Fibroblast of the aortic adventitia (primary cell): Measurements from ENCODE around the gene NME3. TPM values are rescaled to one million over a fixed set of nuclear protein-coding genes. Genes with fewer than 3 reads are reported as not detected.

ENCODE experiments used
- DNase-seq: peaks from one replicate; pipeline ENCODE4 v3.0.0-alpha.2; 2010; ENCODE audit warnings: low read depth
- H3K4me3 ChIP-seq: 2 replicates; pipeline ENCODE4 v1.5.1; 2011; ENCODE audit warnings: low read depth, mild to moderate bottlenecking, control low read depth, low read length, moderate library complexity
- CTCF ChIP-seq: IDR thresholded peaks from 2 replicates; pipeline ENCODE4 v1.5.1; 2011; ENCODE audit warnings: mild to moderate bottlenecking, low read length, control low read depth, inconsistent platforms; ENCODE audit not compliant: insufficient read depth
- total RNA-seq: library from RNA; depleted of rRNA; stranded (reverse); fragments of >200 nt; gene quantifications from 2 replicates; pipeline ENCODE4 v1.2.3, GENCODE V29; 2012; ENCODE audit warnings: low replicate concordance

Gene NME3
- total RNA-seq, 1 donor: 27.1 TPM

GRCh38 chr16:1747934-1748333 lies 23.4 kb downstream of the NME3 start:
- DNase-seq: no peak
- TF ChIP-seq CTCF: no peak
- H3K4me3 ChIP-seq: no peak overlapping the region

- H3K4me3 ChIP-seq: no peak overlapping the region
- no peak for TF ChIP-seq CTCF
- no peak for DNase-seq
These were observed 24.6 kb downstream of the NME3 start for GRCh38 chr16:1746693-1747195.

GRCh38 chr16:1745900-1746692 lies 25.2 kb downstream of the NME3 start:
- no peak for DNase-seq
- no peak for TF ChIP-seq CTCF
- no peak overlapping the region for H3K4me3 ChIP-seq

GRCh38 chr16:1745181-1745899 lies 26.0 kb downstream of the NME3 start:
- no peak overlapping the region for H3K4me3 ChIP-seq
- no peak for TF ChIP-seq CTCF
- DNase-seq: peak; percentile 17

- no peak for DNase-seq
- no peak for TF ChIP-seq CTCF
- no peak overlapping the region for H3K4me3 ChIP-seq
These were observed 27.0 kb downstream of the NME3 start for GRCh38 chr16:1744338-1744840.

GRCh38 chr16:1743376-1744337 lies 27.7 kb downstream of the NME3 start:
- no peak for DNase-seq
- H3K4me3 ChIP-seq: no peak overlapping the region
- no peak for TF ChIP-seq CTCF
